Skeletal muscle satellite cell (primary cell): Measurements from ENCODE around the gene MED27.

Experiments
- H3K27me3 ChIP-seq: 2 replicates; pipeline ENCODE4 v1.7.0; 2013; ENCODE audit warnings: low read length; ENCODE audit not compliant: control insufficient read depth, insufficient read depth
- H3K36me3 ChIP-seq: 2 replicates; pipeline ENCODE4 v1.7.0; 2013; ENCODE audit warnings: mild to moderate bottlenecking, control low read depth, low read length; ENCODE audit not compliant: insufficient read depth
- H3K4me1 ChIP-seq: 2 replicates; pipeline ENCODE4 v1.7.0; 2013; ENCODE audit warnings: low read length; ENCODE audit not compliant: control insufficient read depth, insufficient read depth
- H3K4me2 ChIP-seq: 2 replicates; pipeline ENCODE4 v1.7.0; 2013; ENCODE audit warnings: mild to moderate bottlenecking, low read length
- H3K4me3 ChIP-seq: 2 replicates; pipeline ENCODE4 v1.7.0; 2013; ENCODE audit warnings: low read length
- H3K9ac ChIP-seq: 2 replicates; pipeline ENCODE4 v1.7.0; 2013; ENCODE audit warnings: mild to moderate bottlenecking, low read depth, low read length, moderate library complexity
- H3K9me3 ChIP-seq: replicated peaks from 2 replicates; pipeline ENCODE4 v1.7.0; 2013; ENCODE audit warnings: mild to moderate bottlenecking, control low read depth, low read length

Gene MED27

GRCh38 chr9:131968632-131969031 is 111.0 kb downstream of the MED27 start:
- no peaks in the 10 kb centered on the region for H3K9me3 ChIP-seq
- H3K4me2 ChIP-seq, result no peak overlapping the region
- H3K27me3 ChIP-seq, result no peaks in the 10 kb centered on the region
- H3K4me1 ChIP-seq, result no peaks in the 10 kb centered on the region
- no peaks in the 10 kb centered on the region for H3K36me3 ChIP-seq
- H3K4me3 ChIP-seq, result no peak overlapping the region
- no peak overlapping the region for H3K9ac ChIP-seq

GRCh38 chr9:131965841-131966240 is 113.8 kb downstream of the MED27 start:
- Histone ChIP-seq H3K9me3 (no peaks in the 10 kb centered on the region), H3K9ac (no peak overlapping the region), H3K4me1 (no peaks in the 10 kb centered on the region), H3K36me3 (no peaks in the 10 kb centered on the region), H3K4me3 (no peak overlapping the region), H3K4me2 (no peak overlapping the region), H3K27me3 (no peaks in the 10 kb centered on the region)

- no peak overlapping the region for H3K9ac ChIP-seq
- no peaks in the 10 kb centered on the region for H3K27me3 ChIP-seq
- H3K4me1 ChIP-seq, result no peaks in the 10 kb centered on the region
- H3K4me3 ChIP-seq, result no peak overlapping the region
- no peaks in the 10 kb centered on the region for H3K36me3 ChIP-seq
- no peaks in the 10 kb centered on the region for H3K9me3 ChIP-seq
- no peak overlapping the region for H3K4me2 ChIP-seq
Observed at GRCh38 chr9:131965103-131965502, 114.6 kb downstream of the MED27 start.

- H3K4me1 ChIP-seq, result no peaks in the 10 kb centered on the region
- H3K9me3 ChIP-seq, result no peaks in the 10 kb centered on the region
- H3K27me3 ChIP-seq, result no peaks in the 10 kb centered on the region
- H3K4me3 ChIP-seq, result no peak overlapping the region
- H3K9ac ChIP-seq, result no peak overlapping the region
- H3K36me3 ChIP-seq, result peaks cover 4% of the 10 kb centered on the region
- no peak overlapping the region for H3K4me2 ChIP-seq
Observed at GRCh38 chr9:131963072-131964030, 116.3 kb downstream of the MED27 start.

- H3K4me1 ChIP-seq, result no peaks in the 10 kb centered on the region
- H3K9me3 ChIP-seq, result no peaks in the 10 kb centered on the region
- no peak overlapping the region for H3K4me2 ChIP-seq
- no peak overlapping the region for H3K4me3 ChIP-seq
- H3K9ac ChIP-seq, result no peak overlapping the region
- H3K27me3 ChIP-seq, result no peaks in the 10 kb centered on the region
- peaks cover 4% of the 10 kb centered on the region for H3K36me3 ChIP-seq
Observed at GRCh38 chr9:131961496-131961880, 118.2 kb downstream of the MED27 start.

GRCh38 chr9:131960851-131961495 is 118.7 kb downstream of the MED27 start:
- H3K27me3 ChIP-seq, result no peaks in the 10 kb centered on the region
- no peak overlapping the region for H3K4me2 ChIP-seq
- H3K4me1 ChIP-seq, result no peaks in the 10 kb centered on the region
- no peaks in the 10 kb centered on the region for H3K9me3 ChIP-seq
- peaks cover 4% of the 10 kb centered on the region for H3K36me3 ChIP-seq
- H3K4me3 ChIP-seq, result no peak overlapping the region
- H3K9ac ChIP-seq, result no peak overlapping the region

- H3K4me3 ChIP-seq, result no peak overlapping the region
- H3K9me3 ChIP-seq, result no peaks in the 10 kb centered on the region
- peaks cover 4% of the 10 kb centered on the region for H3K36me3 ChIP-seq
- H3K4me2 ChIP-seq, result no peak overlapping the region
- H3K4me1 ChIP-seq, result no peaks in the 10 kb centered on the region
- H3K27me3 ChIP-seq, result no peaks in the 10 kb centered on the region
- no peak overlapping the region for H3K9ac ChIP-seq
Observed at GRCh38 chr9:131960311-131960710, 119.4 kb downstream of the MED27 start.

GRCh38 chr9:131959887-131960286 is 119.8 kb downstream of the MED27 start:
- no peak overlapping the region for H3K4me2 ChIP-seq
- no peak overlapping the region for H3K9ac ChIP-seq
- H3K36me3 ChIP-seq, result peaks cover 4% of the 10 kb centered on the region
- H3K4me3 ChIP-seq, result no peak overlapping the region
- no peaks in the 10 kb centered on the region for H3K9me3 ChIP-seq
- H3K4me1 ChIP-seq, result no peaks in the 10 kb centered on the region
- H3K27me3 ChIP-seq, result no peaks in the 10 kb centered on the region

- no peaks in the 10 kb centered on the region for H3K4me1 ChIP-seq
- H3K36me3 ChIP-seq, result peaks cover 4% of the 10 kb centered on the region
- H3K4me2 ChIP-seq, result no peak overlapping the region
- H3K4me3 ChIP-seq, result no peak overlapping the region
- no peak overlapping the region for H3K9ac ChIP-seq
- H3K27me3 ChIP-seq, result no peaks in the 10 kb centered on the region
- no peaks in the 10 kb centered on the region for H3K9me3 ChIP-seq
Observed at GRCh38 chr9:131959056-131959455, 120.6 kb downstream of the MED27 start.

GRCh38 chr9:131954299-131954698 is 125.4 kb downstream of the MED27 start:
- peaks cover 4% of the 10 kb centered on the region for H3K36me3 ChIP-seq
- H3K9me3 ChIP-seq, result no peaks in the 10 kb centered on the region
- H3K4me1 ChIP-seq, result peaks cover 13% of the 10 kb centered on the region
- H3K27me3 ChIP-seq, result no peaks in the 10 kb centered on the region
- H3K4me2 ChIP-seq, result no peak overlapping the region
- H3K4me3 ChIP-seq, result no peak overlapping the region
- no peak overlapping the region for H3K9ac ChIP-seq

GRCh38 chr9:131951905-131952304 is 127.8 kb downstream of the MED27 start:
- Histone ChIP-seq H3K36me3 (peaks cover 4% of the 10 kb centered on the region), H3K4me3 (no peak overlapping the region), H3K27me3 (no peaks in the 10 kb centered on the region), H3K4me1 (peaks cover 13% of the 10 kb centered on the region), H3K4me2 (peak overlapping the region; percentile 10), H3K9me3 (no peaks in the 10 kb centered on the region), H3K9ac (no peak overlapping the region)
